ENCODE data around the gene AKNA.

AKNA gene

GRCh38 chr9:114387680-114388356 lies at the start of gene AKNA:
AKNA (minus strand) TSS chr9:114387982; CDS start chr9:114381333, 6,649 bp downstream.
- DNase-seq: peak in 56 of 58 donors; percentile 20 to 83 (median 63)

- DNase-seq: no peak
These were observed 49.7 kb upstream of the AKNA start for GRCh38 chr9:114437401-114437893.

GRCh38 chr9:114434878-114435311 lies 47.1 kb upstream of the AKNA start:
- peak in 22 of 58 donors; percentile 4 to 36 (median 18) for DNase-seq

- no peak for DNase-seq
These were observed 46.0 kb upstream of the AKNA start for GRCh38 chr9:114433720-114434255.

GRCh38 chr9:114433086-114433485 lies 45.3 kb upstream of the AKNA start:
- DNase-seq: no peak

GRCh38 chr9:114432323-114433067 lies 44.7 kb upstream of the AKNA start:
- DNase-seq: no peak

GRCh38 chr9:114431770-114432169 lies 44.0 kb upstream of the AKNA start:
- no peak for DNase-seq

- no peak for DNase-seq
These were observed 43.2 kb upstream of the AKNA start for GRCh38 chr9:114431003-114431402.

GRCh38 chr9:114430457-114430856 lies 42.7 kb upstream of the AKNA start:
- no peak for DNase-seq

GRCh38 chr9:114429488-114429887 lies 41.7 kb upstream of the AKNA start:
- no peak for DNase-seq

GRCh38 chr9:114428466-114428865 lies 40.7 kb upstream of the AKNA start:
- peak in 13 of 58 donors; percentile 4 to 38 (median 13) for DNase-seq

- no peak for DNase-seq
These were observed 39.9 kb upstream of the AKNA start for GRCh38 chr9:114427644-114428043.

GRCh38 chr9:114426046-114426948 lies 38.5 kb upstream of the AKNA start:
- no peak for DNase-seq

- no peak for DNase-seq
These were observed 37.3 kb upstream of the AKNA start for GRCh38 chr9:114425126-114425525.

- no peak for DNase-seq
These were observed 36.3 kb upstream of the AKNA start for GRCh38 chr9:114424126-114424525.

GRCh38 chr9:114423181-114423580 lies 35.4 kb upstream of the AKNA start:
- no peak for DNase-seq

- DNase-seq: no peak
These were observed 33.4 kb upstream of the AKNA start for GRCh38 chr9:114421147-114421546.

- DNase-seq: no peak
These were observed 32.0 kb upstream of the AKNA start for GRCh38 chr9:114419796-114420195.

GRCh38 chr9:114418053-114418452 lies 30.3 kb upstream of the AKNA start:
- no peak for DNase-seq

GRCh38 chr9:114417511-114417910 lies 29.7 kb upstream of the AKNA start:
- DNase-seq: no peak

GRCh38 chr9:114416906-114417305 lies 29.1 kb upstream of the AKNA start:
- DNase-seq: no peak

Data from anterior cingulate cortex (tissue), 58 donors.